Prostate gland (tissue), 2 donors: ENCODE data around the gene SLC6A6. TPM values are rescaled to one million over a fixed set of nuclear protein-coding genes. Genes with fewer than 3 reads are reported as not detected.

ENCODE experiments used
- DNase-seq: peaks from one replicate; pipeline ENCODE4 v3.0.0-alpha.2; 2019; ENCODE audit warnings: low spot score
- H3K27ac ChIP-seq, 2 donors: fragments of 200-600 bp; sonication (generic); 2 replicates each; pipeline ENCODE4 v1.5.1; 2017 to 2019
- H3K27me3 ChIP-seq: fragments of 200-600 bp; sonication (generic); replicated peaks from 2 replicates; pipeline ENCODE4 v1.5.1; 2019; ENCODE audit not compliant: insufficient read depth
- H3K36me3 ChIP-seq, 2 donors: fragments of 200-600 bp; sonication (generic); 1 replicate in 1 of 2; 2 replicates in 1 of 2; pipeline versions ENCODE4 v1.5.1 to v1.8.1; 2017 to 2019
- H3K4me1 ChIP-seq: fragments of 200-600 bp; sonication (generic); replicated peaks from 2 replicates; pipeline ENCODE4 v1.5.1; 2019
- H3K4me3 ChIP-seq, 2 donors: fragments of 200-600 bp; sonication (generic); 2 replicates each; pipeline ENCODE4 v1.5.1; 2017 to 2019
- H3K9me3 ChIP-seq: fragments of 200-600 bp; sonication (generic); 2 replicates; pipeline ENCODE4 v1.5.1; 2017
- POLR2A ChIP-seq: fragments of 450-650 bp; IDR thresholded peaks from one replicate; pipeline ENCODE4 v1.6.1; 2016; ENCODE audit warnings: antibody characterized with exemption, mild to moderate bottlenecking
- POLR2AphosphoS5 ChIP-seq: sonication (generic); formaldehyde crosslinking; IDR thresholded peaks from one replicate; pipeline ENCODE4 v1.6.1; 2017; ENCODE audit warnings: antibody characterized with exemption
- WGBS: methylation state at CpG from one replicate; pipeline ENCODE4 v1.1.5; 2018; 5-methylcytosine and 5-hydroxymethylcytosine counted together
- intact Hi-C: fragments of 100-400 bp; cut with DNase I; formaldehyde crosslinking; loops from one replicate; pipeline ENCODE4 v1.14.2; 2022
- total RNA-seq, 2 donors: library from RNA; depleted of rRNA; stranded (reverse); fragments of >200 nt; gene quantifications; one replicate each; pipeline ENCODE4 v1.1.0, GENCODE V29; 2016
- TF ChIP-seq, protein P1 (sequence below), 4 experiments: fragments of 200-600 bp in 2 of 4; fragments of 450-650 bp in 2 of 4; sonication (generic) in 2 of 4; IDR thresholded peaks; 1 replicate in 3 of 4; 2 replicates in 1 of 4; pipeline ENCODE4 v1.5.1; 2016 to 2019; ENCODE audit warnings: antibody characterized with exemption in 4 of 4, mild to moderate bottlenecking in 2 of 4, moderate library complexity in 2 of 4

Gene SLC6A6
- total RNA-seq, 2 donors from 2014 or later: 6.9 to 24.5 TPM

DNA sequence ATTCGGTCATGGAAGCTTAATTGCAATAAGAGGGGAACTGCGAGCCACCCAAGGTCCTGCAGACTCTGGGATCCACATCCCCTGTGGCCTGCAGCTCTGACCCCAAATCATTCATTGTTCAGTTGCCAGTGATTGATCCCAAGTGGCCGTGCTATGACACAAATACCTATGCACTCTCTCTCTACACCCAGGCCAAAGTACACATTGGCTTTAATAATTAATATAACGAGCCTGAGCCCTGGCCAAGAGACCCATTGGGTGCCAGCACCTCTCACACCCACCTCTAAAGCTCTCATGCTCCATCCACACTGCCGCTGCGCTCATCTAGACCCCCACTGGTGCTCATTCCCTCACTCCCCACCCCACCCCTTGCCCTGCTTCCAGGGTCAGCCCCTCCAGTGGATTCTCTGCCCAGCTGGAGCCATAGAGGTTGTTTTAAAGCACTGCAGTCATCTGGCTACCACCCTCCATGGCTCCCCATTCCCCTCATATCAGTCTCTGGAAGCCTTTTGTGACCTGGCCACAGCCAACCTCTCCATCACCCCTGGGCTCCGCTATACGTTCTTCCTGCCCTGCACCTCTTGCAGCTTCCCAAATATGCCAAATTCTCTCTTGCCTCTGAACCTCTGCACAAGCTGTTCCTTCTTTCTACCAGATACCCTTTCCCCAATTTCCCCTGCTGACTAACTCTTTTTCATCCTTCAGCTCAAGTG lies 37.7 kb upstream of the SLC6A6 start:
- intact Hi-C loops: no loop called here
- 87% methylated on average over 8 of the region's 8 CpGs for WGBS
- TF ChIP-seq POLR2A (no peak), POLR2AphosphoS5 (no peak)
- TF ChIP-seq, protein P1, sequence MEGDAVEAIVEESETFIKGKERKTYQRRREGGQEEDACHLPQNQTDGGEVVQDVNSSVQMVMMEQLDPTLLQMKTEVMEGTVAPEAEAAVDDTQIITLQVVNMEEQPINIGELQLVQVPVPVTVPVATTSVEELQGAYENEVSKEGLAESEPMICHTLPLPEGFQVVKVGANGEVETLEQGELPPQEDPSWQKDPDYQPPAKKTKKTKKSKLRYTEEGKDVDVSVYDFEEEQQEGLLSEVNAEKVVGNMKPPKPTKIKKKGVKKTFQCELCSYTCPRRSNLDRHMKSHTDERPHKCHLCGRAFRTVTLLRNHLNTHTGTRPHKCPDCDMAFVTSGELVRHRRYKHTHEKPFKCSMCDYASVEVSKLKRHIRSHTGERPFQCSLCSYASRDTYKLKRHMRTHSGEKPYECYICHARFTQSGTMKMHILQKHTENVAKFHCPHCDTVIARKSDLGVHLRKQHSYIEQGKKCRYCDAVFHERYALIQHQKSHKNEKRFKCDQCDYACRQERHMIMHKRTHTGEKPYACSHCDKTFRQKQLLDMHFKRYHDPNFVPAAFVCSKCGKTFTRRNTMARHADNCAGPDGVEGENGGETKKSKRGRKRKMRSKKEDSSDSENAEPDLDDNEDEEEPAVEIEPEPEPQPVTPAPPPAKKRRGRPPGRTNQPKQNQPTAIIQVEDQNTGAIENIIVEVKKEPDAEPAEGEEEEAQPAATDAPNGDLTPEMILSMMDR (IDR thresholded peaks at IDR 0.05): no peak

DNA sequence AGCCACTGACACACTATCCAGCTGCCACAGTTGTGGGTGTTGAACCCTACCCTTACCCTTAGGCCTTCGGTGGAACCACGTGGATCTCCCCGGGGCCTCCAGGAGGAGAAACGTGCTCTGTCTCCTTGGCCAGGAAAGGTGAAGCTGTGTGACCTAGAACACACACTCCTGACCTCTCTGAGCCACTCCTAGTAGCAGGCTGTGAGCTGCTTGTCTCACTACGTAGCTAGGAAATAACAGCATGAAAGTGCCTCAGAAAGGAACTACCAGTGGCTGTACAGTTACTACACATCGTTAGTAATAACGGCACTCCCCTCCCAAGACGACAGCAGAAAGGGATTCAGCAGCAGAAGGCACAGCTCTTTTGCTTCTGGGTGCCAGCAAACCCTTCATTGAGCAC lies 36.2 kb upstream of the SLC6A6 start:
- Histone ChIP-seq H3K4me3 (no peak overlapping the region), H3K4me1 (no peaks in the 10 kb centered on the region), H3K9me3 (no peaks in the 10 kb centered on the region), H3K36me3 (no peaks in the 10 kb centered on the region), H3K27me3 (no peaks in the 10 kb centered on the region), H3K27ac (no peak overlapping the region)
- no peak for DNase-seq
- 89% methylated on average over 8 of the region's 8 CpGs for WGBS
- intact Hi-C loops: no loop called here
- no peak for TF ChIP-seq POLR2AphosphoS5
- TF ChIP-seq, protein P1 (IDR thresholded peaks at IDR 0.05): no peak
- TF ChIP-seq POLR2A: no peak

More for the DNA sequence above, 37.7 kb upstream of the SLC6A6 start:
- Histone ChIP-seq H3K4me3 (no peak overlapping the region), H3K9me3 (no peaks in the 10 kb centered on the region), H3K27ac (no peak overlapping the region), H3K4me1 (no peaks in the 10 kb centered on the region), H3K36me3 (no peaks in the 10 kb centered on the region), H3K27me3 (no peaks in the 10 kb centered on the region)
- DNase-seq: no peak

DNA sequence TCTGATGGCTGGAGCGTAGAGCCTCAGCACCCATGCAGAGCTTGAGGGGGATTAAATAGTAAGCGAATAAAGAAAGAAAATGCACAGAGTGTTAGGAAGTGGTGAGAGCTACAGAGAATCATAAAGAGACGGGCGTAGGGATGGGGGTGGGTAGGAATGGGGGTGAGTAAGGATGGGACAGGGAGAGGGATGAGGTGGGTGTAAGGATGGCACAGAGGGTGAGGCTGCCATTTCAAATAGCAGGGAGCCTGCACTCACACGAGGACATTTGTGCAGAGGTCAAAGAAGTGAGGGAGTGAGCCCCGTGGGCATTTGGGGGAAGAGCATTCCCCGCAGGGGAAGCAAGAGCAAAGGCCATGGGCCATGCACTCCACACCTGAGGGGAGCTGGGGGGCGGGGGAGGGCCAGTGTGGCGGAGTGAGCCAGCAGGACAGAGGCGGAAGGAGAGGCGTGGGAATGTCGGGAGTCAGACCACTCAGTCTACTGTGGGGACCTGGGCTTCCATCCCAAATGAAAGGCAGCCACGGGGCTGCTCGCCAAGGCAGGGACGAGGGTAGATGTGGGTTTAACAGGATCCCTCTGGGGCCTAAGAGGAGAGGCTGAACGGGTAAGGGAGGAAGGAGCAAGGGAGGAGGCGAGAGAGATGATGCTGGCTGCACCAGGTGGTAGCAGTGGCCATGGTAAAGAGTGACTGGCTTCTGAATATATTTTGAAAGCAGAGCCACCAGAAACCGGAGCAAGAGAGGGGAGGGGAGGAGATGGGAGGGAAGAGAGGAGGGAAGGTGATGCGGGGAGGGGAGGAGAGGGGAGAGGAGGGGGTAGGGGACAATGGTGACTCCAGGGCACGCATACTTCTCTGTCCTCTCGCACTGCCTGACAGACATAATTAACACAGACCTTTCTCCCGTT lies 35.2 kb upstream of the SLC6A6 start:
- Histone ChIP-seq H3K4me1 (peaks cover 5% of the 10 kb centered on the region), H3K27me3 (no peaks in the 10 kb centered on the region), H3K36me3 (no peaks in the 10 kb centered on the region), H3K9me3 (no peaks in the 10 kb centered on the region), H3K4me3 (no peak overlapping the region), H3K27ac (no peak overlapping the region)
- TF ChIP-seq, protein P1 (IDR thresholded peaks at IDR 0.05): no peak
- TF ChIP-seq POLR2A (no peak), POLR2AphosphoS5 (no peak)
- WGBS: 66% methylated on average over 22 of the region's 22 CpGs
- DNase-seq: no peak
- intact Hi-C loops: no loop called here

DNA sequence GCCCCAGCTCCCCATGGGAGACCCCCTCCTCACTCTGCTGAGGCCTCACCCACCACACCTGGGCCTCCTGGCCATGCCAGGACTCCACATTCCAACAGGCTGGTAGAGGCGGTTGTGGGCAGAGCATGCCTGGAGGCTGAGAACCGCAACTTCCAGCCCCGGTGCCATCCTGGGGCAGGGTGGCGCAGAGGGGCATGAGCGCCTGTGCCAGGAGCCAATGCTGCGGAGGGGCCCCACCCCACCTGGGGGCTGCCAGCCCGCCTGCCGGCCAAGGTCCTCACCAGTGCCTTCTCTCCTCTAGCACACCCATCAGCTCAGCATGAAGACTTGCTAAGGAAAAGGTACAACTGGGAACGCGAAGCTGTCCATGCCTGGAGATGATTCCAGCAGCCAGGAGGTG lies 34.3 kb upstream of the SLC6A6 start:
- Histone ChIP-seq H3K36me3 (no peaks in the 10 kb centered on the region), H3K9me3 (no peaks in the 10 kb centered on the region), H3K4me3 (no peak overlapping the region), H3K27ac (no peak overlapping the region), H3K4me1 (peaks cover 5% of the 10 kb centered on the region), H3K27me3 (no peaks in the 10 kb centered on the region)
- intact Hi-C loops: no loop called here
- no peak for DNase-seq
- WGBS: 84% methylated on average over 7 of the region's 10 CpGs
- TF ChIP-seq, protein P1 (IDR thresholded peaks at IDR 0.05): no peak
- no peak for TF ChIP-seq POLR2A
- no peak for TF ChIP-seq POLR2AphosphoS5
